Right lobe of liver (tissue), 4 donors: Measurements from ENCODE around the gene EHD4.

Experiments used
- CTCF ChIP-seq, 4 donors: fragments of 200-600 bp in 3 of 4; fragments of 450-650 bp in 1 of 4; IDR thresholded peaks; one replicate each; pipeline versions ENCODE4 v1.5.1 to v1.8.0; 2016 to 2022; ENCODE audit warnings: antibody characterized with exemption in 4 of 4, mild to moderate bottlenecking in 2 of 4
- POLR2A ChIP-seq: fragments of 450-650 bp; IDR thresholded peaks from one replicate; pipeline ENCODE4 v1.6.1; 2017; ENCODE audit warnings: antibody characterized with exemption, mild to moderate bottlenecking
- donor health status: DM: no; HTN: no; CAD: no.
- donor health status: DM: no; HTN: no; CAD: no.
- donor health status: DM: no; HTN: yes; CAD: no.

DNA sequence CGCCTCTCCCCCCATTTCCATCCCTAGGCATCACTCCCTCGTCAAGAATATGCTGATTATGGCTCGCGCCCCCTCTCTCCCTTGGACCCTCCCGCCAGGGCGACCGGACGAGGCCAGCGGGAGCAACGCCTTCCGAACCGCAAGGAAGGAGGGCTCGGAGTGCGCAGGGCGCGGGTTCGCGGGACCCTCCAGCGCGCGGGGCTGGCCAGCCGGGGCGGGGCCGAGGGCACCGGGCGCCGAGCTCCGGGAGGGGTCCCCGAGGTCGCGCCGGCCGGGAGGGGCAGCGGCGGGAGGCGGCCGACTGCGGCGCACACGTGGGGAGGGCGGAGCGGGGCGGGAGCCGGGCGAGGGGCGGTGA is 483 bp downstream of the EHD4 start:
- no peak for TF ChIP-seq CTCF (IDR thresholded peaks at IDR 0.05)
- TF ChIP-seq POLR2A, result no peak
